Measurements from ENCODE around the gene PHC1.

PHC1 gene

GRCh38 chr12:8886502-8887284 is 27.6 kb upstream of the PHC1 start:
- no peak for TF ChIP-seq CTCF (IDR thresholded peaks at IDR 0.05; ENCODE audit: low read depth, low read length)

GRCh38 chr12:8887285-8887715 is 27.0 kb upstream of the PHC1 start:
- peak; percentile 5 to 21 for DNase-seq (ENCODE audit: low read depth in 2 of 2)
- no peak for TF ChIP-seq CTCF (IDR thresholded peaks at IDR 0.05; ENCODE audit: low read depth, low read length)
- no peak overlapping the region for H3K4me3 ChIP-seq (replicated peaks in 1 of 2; ENCODE audit: low read depth in 2 of 2, low read length in 2 of 2)

More at GRCh38 chr12:8886502-8887284, 27.6 kb upstream of the PHC1 start:
- H3K4me3 ChIP-seq (replicated peaks in 1 of 2; ENCODE audit: low read depth in 2 of 2, low read length in 2 of 2), result no peak overlapping the region
- no peak for DNase-seq (ENCODE audit: low read depth in 2 of 2)

- H3K4me3 ChIP-seq (replicated peaks in 1 of 2; ENCODE audit: low read depth in 2 of 2, low read length in 2 of 2), result peak overlapping the region; percentile 41 to 52
- DNase-seq (ENCODE audit: low read depth in 2 of 2), result peak; percentile 61 to 67
- TF ChIP-seq CTCF (IDR thresholded peaks at IDR 0.05; ENCODE audit: low read depth, low read length), result peak; percentile 77
Measured at GRCh38 chr12:8890313-8891085, 23.8 kb upstream of the PHC1 start.

- H3K4me3 ChIP-seq (replicated peaks in 1 of 2; ENCODE audit: low read depth in 2 of 2, low read length in 2 of 2), result no peak overlapping the region
- DNase-seq (ENCODE audit: low read depth in 2 of 2), result no peak
- TF ChIP-seq CTCF (IDR thresholded peaks at IDR 0.05; ENCODE audit: low read depth, low read length), result no peak
Measured at GRCh38 chr12:8891976-8892375, 22.3 kb upstream of the PHC1 start.

- no peak for DNase-seq (ENCODE audit: low read depth in 2 of 2)
Measured at GRCh38 chr12:8894378-8894777, 19.9 kb upstream of the PHC1 start.

GRCh38 chr12:8894986-8895385 is 19.3 kb upstream of the PHC1 start:
- no peak for DNase-seq (ENCODE audit: low read depth in 2 of 2)
- TF ChIP-seq CTCF (IDR thresholded peaks at IDR 0.05; ENCODE audit: low read depth, low read length), result no peak
- H3K4me3 ChIP-seq (replicated peaks in 1 of 2; ENCODE audit: low read depth in 2 of 2, low read length in 2 of 2), result no peak overlapping the region

More at GRCh38 chr12:8894378-8894777, 19.9 kb upstream of the PHC1 start:
- no peak overlapping the region for H3K4me3 ChIP-seq (replicated peaks in 1 of 2; ENCODE audit: low read depth in 2 of 2, low read length in 2 of 2)
- no peak for TF ChIP-seq CTCF (IDR thresholded peaks at IDR 0.05; ENCODE audit: low read depth, low read length)
